GM15510 (cell line): ENCODE measurements around the gene RUSC1.

Experiments used
- POLR2A ChIP-seq: IDR thresholded peaks from 3 replicates; pipeline ENCODE4 v1.6.1; 2011; ENCODE audit warnings: borderline replicate concordance; ENCODE audit not compliant: insufficient read length; ENCODE audit errors: extremely low read depth

Gene RUSC1

GRCh38 chr1:155309423-155310021 is 11.2 kb upstream of the RUSC1 start:
- TF ChIP-seq POLR2A = no peak

- no peak for TF ChIP-seq POLR2A
Observed at GRCh38 chr1:155313261-155313660, 7.4 kb upstream of the RUSC1 start.

GRCh38 chr1:155316922-155317321 is 3.8 kb upstream of the RUSC1 start:
- no peak for TF ChIP-seq POLR2A

- no peak for TF ChIP-seq POLR2A
Observed at GRCh38 chr1:155318082-155318481, 2.6 kb upstream of the RUSC1 start.

- no peak for TF ChIP-seq POLR2A
Observed at GRCh38 chr1:155319536-155319935, 1.2 kb upstream of the RUSC1 start.

GRCh38 chr1:155320252-155320651 is 442 bp upstream of the RUSC1 start:
- no peak for TF ChIP-seq POLR2A

GRCh38 chr1:155321639-155322503 is 1.2 kb downstream of the RUSC1 start:
- no peak for TF ChIP-seq POLR2A

GRCh38 chr1:155322571-155322952 is 1.9 kb downstream of the RUSC1 start:
- no peak for TF ChIP-seq POLR2A

GRCh38 chr1:155322953-155323728 is 2.4 kb downstream of the RUSC1 start:
- TF ChIP-seq POLR2A = peak; percentile 34

GRCh38 chr1:155323729-155324036 is 3.0 kb downstream of the RUSC1 start:
- peak; percentile 57 for TF ChIP-seq POLR2A

- TF ChIP-seq POLR2A = peak; percentile 58
Observed at GRCh38 chr1:155324037-155324716, 3.5 kb downstream of the RUSC1 start.

- TF ChIP-seq POLR2A = no peak
Observed at GRCh38 chr1:155324717-155325602, 4.3 kb downstream of the RUSC1 start.

GRCh38 chr1:155325603-155325893 is 4.9 kb downstream of the RUSC1 start:
- no peak for TF ChIP-seq POLR2A

GRCh38 chr1:155326020-155326526 is 5.4 kb downstream of the RUSC1 start:
- no peak for TF ChIP-seq POLR2A
